Renal cortex interstitium (tissue), 11 donors: ENCODE measurements around the gene TMEM138. TPM values are rescaled to one million over a fixed set of nuclear protein-coding genes. Genes with fewer than 3 reads are reported as not detected.

Source experiments
- DNase-seq, 11 donors: peaks; one replicate each; pipeline ENCODE4 v3.0.0-alpha.2; 2013; ENCODE audit warnings: low read depth in 9 of 11, low spot score in 4 of 11; ENCODE audit errors: extremely low read depth in 1 of 11
- polyA plus RNA-seq, 3 donors: library from polyadenylated mRNA; unstranded; fragments of 120-200 nt; gene quantifications; one replicate each; pipeline ENCODE4 v1.2.1, GENCODE V29; 2013; ENCODE audit not compliant: insufficient read length in 3 of 3

TMEM138 gene
- polyA plus RNA-seq, 3 donors = 42.0 to 44.9 (median 43.1) TPM

DNA sequence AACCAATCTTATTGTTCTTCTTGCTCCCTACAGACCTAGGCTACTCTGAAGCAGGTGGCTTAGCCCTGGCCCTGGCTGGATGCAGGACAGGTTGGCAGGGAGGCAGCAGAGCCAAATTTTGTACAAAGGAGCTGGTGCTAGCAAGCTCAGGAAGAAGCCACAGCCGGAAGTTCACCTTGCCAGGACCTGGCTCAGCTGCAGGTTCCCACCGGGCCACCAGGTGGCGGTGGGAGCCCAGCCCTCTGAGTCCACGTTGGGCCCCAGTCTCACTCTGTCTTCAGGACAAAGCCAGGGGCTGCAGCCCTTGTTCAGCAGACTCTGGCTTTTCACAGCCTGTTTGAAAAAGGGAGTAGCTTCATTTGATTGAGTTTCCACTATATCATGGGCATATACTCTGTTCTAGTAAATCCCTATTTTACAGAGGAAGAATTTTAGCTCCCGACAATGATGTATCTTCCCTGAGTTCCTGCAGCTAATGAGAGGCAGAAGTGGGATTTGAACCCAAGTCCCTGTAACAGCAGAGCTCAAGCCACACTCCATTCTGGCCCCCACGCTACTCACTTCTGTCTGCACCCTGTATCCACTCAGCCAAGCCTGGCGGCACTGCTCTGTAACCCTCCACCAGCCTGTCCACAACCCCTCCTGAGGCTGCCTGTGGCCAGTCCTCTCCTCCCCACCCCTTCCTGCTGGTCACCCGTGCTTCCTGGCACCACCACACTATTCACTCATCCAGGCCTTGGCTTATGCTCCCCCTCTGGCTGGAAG, 25.8 kb upstream of the TMEM138 start:
- peak; percentile 53 to 74 (median 63) for DNase-seq

DNA sequence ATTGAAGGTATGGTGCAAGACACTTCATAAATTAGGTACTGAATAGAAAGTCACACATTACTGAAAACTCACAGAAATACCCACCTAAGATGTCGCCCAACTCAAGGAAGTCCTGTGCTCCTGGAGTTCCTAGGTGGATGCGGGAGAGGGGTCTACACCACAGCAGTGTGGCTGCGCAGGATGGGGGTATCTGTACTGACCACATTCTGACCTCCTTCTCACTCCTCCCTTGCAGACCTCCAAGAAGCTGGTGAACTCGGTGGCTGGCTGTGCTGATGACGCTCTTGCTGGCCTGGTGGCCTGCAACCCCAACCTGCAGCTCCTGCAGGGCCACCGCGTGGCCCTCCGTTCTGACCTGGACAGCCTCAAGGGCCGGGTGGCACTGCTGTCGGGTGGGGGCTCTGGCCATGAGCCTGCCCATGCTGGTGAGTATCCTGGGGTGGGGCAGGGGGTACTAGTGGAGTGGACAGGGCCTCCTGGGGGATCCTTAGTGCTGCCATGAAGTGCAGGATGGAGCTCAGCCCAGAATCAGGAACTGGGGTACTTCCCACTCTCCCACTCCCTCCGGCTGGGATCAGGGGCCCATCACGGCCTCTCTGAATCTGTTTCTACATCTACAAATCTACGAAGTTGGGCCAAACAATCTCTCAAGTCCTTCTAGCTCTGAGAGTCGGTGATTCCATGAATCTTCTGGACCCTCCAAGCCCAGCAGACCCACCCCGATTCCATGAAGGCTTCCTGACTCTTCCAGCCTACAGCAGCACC, 24.3 kb upstream of the TMEM138 start:
- DNase-seq = no peak

DNA sequence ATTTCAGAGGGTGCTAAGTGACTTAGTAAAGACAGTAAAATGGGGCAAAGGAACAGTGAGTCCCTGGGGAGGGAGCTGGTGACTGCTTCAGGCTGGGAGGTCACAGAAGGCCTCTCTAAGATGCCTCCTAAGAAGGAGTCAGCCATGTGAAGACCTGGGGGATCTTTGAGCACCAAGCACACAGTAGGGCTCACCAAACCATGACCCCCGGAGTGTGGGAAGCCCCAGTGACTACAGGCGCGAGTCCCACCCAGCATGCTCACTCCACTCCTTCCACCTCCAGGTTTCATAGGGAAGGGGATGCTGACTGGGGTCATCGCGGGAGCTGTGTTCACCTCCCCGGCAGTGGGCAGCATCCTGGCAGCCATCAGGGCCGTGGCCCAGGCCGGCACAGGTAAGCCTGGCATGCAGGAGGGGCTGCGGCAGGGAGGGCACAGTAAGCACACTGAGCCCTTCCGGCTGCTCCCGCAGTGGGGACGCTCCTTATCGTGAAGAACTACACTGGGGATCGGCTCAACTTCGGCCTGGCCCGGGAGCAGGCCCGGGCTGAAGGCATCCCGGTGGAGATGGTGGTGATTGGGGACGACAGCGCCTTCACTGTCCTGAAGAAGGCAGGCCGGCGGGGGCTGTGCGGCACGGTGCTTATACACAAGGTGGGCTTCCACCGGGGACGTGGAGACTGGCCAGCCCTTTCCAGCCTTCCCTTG, 23.2 kb upstream of the TMEM138 start:
- no peak for DNase-seq

GRCh38 chr11:61339490-61339878, 22.7 kb upstream of the TMEM138 start:
- no peak for DNase-seq

DNA sequence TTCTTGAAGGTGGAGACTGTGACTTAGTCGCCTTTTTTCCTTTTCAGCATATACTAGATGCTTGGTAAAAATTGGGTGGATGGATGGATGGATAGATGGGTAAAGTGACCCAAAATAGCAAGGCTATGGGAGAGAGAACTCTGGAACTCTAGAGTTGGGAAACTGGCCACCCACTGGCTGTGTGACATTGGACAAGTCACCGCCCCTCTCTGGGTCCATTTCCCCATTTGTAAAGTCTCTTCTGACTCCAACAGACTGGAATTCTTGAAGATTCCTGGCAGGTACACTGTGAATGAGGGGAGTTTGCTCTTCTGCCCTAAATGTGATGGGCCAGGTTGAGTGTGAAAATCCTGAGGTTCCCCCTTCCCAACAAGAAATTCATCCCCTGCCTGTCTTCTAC, 21.2 kb upstream of the TMEM138 start:
- DNase-seq = no peak

- no peak for DNase-seq
Observed at GRCh38 chr11:61341706-61342105, 20.5 kb upstream of the TMEM138 start.

DNA sequence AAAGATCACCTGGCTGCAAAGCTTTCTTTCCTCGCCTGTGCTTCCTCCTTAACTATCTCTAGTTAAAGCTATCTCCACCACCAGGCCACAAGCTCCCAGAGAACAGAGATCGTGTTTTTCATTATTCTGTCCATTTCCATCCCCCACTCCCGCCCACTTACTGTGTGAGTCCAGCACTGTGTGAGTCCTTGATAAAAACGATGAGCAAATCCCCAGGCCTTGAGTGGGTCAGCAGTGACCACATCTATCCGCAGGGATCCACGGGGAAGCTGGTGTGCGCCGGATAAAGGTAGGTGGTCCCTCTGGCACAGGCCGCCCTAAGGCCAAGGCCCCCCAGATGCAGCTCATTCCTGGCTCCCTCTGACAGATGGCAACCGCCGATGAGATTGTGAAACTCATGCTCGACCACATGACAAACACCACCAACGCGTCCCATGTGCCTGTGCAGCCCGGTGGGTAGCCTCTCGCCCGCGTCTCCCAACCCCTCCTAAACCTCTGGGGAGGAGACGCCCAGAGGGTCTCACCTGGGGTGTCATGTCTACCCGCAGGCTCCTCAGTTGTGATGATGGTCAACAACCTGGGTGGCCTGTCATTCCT, 19.9 kb upstream of the TMEM138 start:
- DNase-seq = no peak

- no peak for DNase-seq
Observed at GRCh38 chr11:61343792-61344745, 18.1 kb upstream of the TMEM138 start.

DNA sequence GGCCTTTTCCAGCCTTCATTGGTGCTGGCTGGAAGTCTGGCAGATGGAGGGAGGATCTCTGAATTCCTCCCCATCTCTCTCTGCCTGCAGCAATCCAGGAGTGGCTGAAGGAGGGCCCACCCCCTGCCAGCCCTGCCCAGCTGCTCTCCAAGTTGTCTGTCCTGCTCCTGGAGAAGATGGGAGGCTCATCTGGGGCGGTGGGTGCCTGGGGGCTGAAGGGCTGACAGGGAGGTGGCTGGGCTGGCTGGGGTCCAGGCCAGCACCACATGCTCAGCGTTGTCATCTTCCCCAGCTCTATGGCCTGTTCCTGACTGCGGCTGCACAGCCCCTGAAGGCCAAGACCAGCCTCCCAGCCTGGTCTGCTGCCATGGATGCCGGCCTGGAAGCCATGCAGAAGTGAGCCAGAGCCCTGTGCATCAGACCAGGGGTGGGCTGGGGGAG, 17.0 kb upstream of the TMEM138 start:
- no peak for DNase-seq

DNA sequence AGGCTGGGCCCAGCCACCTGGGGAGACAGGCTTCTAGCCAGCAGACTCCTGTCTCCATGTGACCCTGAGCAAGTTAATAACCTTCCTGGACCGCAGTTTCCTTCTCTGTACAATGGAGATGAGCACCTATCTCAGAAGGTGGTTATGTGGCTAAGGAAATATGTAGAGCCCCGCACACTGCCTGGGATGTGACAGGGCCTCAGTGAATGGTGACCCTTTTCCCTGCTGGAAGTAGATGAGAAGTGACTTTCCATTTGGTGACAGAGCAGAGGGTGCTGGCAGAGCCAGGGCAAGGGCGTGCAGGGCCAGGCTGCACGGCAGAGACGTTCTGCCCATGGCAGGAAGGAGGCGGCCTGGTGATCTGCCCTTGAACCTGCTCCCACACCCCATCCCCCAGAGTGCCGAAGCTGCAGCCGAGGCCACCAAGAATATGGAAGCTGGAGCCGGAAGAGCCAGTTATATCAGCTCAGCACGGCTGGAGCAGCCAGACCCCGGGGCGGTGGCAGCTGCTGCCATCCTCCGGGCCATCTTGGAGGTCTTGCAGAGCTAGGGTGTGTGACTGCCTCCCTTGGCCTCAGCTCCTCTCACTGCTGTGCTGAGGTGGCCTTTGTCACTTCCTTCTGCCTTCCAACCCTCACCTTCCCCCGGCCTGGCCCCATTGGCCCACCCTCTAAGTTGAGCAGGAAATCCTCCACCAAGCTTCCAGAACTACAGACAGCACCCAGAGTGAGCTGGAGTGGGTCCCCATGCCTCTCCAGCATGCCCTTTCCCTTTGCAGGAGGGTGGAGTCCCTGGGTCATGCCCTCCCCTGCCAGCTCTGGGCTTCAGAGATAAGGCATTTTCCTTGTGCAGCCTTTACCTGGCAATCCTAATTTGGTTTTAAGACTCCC, 16.0 kb upstream of the TMEM138 start:
- DNase-seq = no peak

GRCh38 chr11:61347916-61348461, 14.2 kb upstream of the TMEM138 start:
- DNase-seq = no peak

DNA sequence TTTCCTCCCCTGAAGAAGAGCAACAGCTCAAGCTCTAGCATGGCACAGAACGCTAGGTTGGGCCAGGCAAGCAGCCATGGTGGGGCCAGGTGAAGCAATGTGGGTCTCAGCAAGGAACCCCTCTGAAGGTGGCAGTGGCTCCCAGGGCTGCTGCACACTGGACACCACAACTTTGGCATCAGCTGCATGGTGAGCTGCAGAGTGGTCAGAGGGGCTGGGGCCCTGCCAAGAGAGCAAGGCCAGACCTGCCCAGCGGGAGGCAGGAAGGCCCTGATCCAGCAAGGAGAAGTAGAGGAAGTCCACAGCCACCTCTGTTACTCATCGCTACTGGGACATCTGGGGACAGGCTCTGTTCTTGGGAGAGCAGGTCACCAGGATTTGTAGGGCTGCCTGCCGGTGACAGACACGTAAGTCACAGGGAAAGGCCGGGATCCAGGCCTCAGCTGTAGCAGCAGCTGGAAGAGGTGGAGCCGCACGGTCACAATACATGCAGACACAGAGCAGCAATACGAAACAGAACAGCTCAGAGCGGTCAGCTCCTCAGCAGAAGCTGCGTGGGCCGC, 12.9 kb upstream of the TMEM138 start:
- DNase-seq = no peak

DNA sequence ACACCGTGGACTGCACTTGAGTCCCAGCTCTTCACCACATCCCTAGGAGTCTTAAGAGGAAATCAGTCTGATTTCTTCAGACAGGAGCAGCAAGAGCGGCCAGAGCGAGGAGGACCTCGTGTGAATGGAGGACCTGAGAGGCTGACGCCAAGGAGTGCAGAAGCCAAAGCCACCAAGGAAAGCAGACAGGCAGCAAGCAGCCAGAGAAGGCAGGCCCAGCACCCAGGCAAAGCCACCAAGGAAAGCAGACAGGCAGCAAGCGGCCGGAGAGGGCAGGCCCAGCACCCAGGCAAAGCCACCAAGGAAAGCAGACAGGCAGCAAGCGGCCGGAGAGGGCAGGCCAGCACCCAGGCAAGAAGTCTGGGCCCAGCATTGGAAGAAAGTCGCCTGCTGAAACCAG, 12.3 kb upstream of the TMEM138 start:
- no peak for DNase-seq

DNA sequence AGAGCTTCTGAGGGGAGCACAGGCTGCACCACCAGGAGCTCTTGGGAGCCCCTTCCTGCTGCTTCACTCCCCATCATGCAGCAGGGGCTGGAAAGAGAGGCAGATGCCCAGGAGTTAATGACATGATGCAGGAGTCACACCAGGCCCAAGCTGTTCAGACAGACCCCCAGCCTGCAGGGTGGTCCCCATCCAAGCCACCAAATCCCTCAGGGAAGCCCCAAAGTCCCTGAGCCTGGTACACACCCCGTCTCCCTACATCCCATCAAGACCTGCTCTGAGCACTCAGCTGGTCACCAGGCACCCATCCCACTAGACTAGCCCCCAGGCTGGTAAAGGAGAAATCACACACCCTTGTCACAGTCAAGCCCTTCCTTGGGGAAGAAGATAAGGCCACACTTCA, 11.8 kb upstream of the TMEM138 start:
- no peak for DNase-seq

DNA sequence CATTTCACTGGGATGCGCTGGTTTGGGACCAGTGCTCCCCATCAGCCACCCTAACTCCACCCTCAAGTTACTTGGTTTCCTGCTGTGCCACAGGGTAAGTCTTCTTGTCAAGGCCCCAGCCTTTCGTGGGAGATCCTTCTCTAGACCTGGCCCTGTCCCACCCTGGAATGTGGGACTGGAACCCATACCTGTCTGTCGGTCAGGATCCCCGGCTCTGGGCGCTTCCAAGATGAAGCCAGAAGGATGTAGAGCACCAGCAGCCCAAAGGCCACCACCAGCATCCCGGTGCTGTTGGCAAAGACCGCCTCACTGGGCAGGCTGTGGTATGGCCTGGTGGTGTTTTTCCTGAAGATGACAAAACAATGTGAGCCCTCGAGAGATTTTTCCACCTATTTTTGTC, 11.4 kb upstream of the TMEM138 start:
- DNase-seq = no peak

GRCh38 chr11:61352038-61352437, 10.1 kb upstream of the TMEM138 start:
- no peak for DNase-seq
